Stimulated activated CD4-positive, alpha-beta T cell treated with anti-CD3 and anti-CD28 coated beads, Interleukin-2, amount 100 ng/mL, for 24 hours (primary cell): ENCODE measurements around the gene C5AR1.

Source experiments
- DNase-seq, 2 donors: peaks; one replicate each; pipeline ENCODE4 v3.0.0-alpha.2; 2020

Gene C5AR1

GRCh38 chr19:47371261-47371660 lies 61.6 kb downstream of the C5AR1 start:
- DNase-seq: no peak
